ENCODE measurements around the gene TRAPPC2L.

The TRAPPC2L gene

DNA sequence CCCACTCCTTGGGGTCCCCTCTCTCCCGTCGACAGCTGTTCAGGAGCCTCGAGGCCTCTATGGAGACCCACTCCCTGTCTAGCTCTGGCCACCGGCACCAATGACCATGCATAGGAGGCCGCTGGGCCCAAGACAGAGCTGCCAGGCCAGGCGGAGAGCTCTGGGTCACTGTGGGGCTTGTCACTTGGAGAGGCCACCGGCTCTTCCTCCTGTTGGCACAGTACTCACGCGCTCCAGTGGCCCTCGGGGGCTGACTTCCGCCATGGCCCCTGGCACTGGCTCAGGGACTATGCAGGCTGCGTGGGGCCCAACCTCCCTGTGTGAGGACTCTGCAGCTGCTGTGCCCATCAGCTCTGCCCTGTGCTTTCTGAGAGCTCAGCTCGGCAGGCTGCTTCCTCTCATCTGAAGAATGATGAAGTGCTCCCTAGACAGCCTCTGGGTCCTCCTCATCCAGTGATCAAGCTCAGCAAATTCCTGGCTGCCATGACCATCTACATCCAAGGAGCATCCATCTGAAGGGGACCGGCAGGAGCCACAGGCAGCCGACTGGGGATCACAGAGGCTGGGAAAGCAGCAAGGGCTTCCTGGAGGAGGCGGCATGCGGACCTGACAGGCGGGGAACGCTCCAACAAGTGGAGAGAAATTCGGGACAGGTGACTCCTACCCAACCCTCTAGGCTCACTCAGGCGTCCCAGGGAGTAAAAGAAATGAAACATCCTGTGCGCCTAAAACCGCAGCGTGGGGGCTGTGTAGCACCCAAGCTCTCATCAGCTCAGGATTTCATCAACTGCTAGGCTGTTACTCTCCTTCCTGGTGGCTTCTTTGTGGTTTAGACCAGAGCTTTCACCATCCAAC is 17.0 kb upstream of the TRAPPC2L start:
- no peak for DNase-seq

DNA sequence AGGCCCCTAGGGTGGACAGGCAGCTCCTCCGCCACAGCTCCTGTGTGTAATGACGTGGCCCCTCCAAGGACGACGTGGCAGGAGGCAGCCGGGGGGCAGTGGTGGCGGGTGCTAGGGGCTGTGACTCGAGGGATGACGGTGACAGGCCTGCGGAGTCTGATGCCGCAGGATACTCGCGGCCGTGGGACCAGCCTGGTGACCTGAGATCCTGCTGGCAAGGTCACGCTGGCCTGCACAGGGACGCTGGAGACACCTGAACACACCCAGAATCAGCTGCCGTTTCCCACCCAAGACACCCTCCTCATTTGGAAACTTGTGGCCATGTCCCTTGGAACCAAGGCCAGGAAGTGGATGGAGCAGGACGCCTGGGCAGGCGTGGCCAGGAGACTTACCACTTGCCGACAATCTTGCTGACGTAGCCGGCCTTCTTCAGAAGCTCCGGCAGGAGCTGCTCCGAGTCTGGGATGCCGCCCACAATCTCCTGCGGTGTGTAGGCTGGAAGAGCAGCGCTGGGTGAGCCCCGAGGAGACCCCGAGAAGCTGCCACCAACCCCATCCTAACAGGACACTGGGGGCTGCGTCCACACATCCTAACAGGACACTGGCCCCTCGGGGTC is 16.2 kb upstream of the TRAPPC2L start:
- DNase-seq: no peak

DNA sequence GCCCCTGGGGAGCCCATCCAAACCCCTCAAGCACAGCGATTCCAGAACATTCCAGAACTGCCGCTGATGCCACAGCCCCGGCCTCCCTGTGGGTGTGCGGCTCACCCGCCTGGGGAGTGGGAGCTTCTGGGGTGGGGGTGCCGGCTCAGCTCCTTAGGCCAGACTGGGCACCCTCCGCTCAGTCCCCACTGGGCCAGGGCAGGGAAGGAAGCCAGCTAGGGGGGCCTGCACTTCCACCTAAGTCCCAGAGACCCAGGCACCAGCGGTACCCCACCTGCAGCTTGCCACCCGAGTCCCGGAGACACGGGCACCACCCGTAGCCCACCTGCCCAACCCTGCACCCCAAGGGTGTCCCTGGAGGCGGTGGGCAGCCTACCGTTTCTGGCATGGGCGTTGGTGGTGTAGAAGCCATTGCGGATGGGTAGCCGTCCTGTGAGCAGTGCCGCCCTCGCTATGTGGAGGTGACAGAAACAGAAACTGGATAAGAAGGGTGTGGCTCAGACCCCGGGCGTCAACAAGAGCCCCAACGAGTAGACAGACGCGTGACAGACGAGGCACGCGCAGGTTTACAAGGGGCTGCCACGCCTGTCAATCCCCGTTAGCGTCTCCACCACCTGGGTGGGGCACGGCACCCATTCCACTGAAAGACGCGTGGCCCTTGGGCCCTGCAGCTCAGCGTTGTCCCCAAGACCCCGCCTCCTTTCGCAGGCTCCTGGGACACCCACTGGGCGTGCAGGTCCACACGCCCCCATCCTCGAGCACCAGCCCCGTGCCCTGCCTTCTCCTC is 15.2 kb upstream of the TRAPPC2L start:
- DNase-seq: no peak

DNA sequence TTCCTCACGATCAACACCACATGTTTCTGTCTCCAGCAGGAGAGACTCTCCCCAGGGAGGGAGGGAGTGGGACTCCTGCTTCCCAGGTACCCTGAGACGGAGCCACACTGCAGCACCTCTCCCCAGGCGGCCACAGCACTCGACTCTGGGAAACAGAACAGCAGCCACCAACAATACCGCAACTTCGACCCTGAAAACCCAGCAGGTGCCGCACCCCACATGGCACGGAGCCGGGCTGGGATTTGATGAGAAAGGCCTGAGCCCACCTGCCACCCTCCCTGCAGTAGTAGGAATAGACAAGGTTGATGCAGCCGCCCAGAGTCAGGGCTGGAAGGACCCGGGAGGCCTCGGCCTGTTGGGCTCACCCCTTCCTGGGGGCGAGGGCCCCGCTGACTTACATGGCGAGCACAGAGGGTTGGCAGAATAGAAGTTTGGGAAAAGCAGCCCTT is 14.6 kb upstream of the TRAPPC2L start:
- DNase-seq: no peak

DNA sequence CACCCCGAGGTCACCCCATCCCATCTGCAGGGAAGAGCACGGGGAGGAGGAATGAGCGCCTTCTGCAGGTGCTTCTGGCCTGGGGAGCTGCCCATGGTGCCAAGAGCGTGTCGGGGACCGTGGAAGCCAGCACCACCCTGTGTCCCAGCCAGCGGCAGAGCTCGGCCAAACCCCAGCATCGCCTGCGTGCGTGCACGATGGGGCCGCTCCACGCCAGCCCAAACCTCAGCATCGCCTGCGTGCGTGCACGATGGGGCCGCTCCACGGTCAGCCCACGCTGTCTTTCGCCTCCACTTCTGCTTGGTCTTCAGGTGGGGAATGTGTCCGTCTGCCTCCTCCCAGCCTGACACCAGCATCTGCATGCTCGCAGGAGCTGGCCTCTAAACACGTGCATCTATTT is 14.1 kb upstream of the TRAPPC2L start:
- DNase-seq: no peak

DNA sequence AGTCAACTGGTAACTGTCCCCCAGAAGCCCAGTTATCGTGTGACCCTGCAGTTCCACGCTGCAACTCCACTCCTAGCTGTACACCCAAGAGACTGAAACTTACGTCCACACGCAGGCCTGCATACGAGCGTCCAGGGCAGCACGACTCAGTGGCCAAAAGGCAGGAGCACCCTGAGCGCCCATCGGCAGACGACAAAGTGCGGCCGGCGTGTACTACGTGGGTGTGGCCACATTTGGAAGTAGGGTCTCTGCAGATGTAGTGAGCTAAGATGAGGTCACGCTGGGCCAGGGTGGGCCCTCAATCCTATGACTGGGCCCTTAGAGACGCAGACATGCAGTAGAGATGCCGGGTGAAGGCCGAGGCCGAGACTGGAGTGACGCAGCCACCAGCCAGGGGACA is 13.7 kb upstream of the TRAPPC2L start:
- DNase-seq: no peak

DNA sequence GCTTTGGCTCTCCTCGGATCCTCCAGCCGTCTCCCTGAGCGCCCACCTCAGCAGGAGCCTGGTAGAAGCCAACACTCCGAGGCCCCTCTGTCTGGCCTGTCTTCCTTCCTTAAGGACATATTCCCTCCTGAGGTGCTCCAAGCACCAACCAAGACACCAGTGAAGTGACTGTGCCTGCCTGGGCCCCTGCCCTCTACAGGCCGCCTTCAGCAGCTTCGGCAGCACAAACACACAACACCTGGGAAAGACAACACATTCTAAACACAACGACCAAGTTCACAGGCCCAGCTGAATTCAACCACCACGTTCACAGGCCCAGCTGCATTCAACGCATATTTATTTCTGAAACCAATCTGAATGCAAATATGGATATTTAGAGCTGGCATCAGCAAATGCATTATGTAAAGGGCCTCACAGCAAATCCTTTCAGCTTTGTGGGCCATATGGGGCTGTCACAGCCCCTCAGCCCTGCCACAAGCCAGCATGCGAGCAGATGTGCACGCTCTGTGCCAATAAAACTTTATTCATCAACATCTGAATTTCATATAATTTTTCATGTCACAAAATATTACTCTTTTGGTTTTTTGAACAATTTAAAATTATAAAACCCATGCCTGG is 12.4 kb upstream of the TRAPPC2L start:
- DNase-seq: no peak

DNA sequence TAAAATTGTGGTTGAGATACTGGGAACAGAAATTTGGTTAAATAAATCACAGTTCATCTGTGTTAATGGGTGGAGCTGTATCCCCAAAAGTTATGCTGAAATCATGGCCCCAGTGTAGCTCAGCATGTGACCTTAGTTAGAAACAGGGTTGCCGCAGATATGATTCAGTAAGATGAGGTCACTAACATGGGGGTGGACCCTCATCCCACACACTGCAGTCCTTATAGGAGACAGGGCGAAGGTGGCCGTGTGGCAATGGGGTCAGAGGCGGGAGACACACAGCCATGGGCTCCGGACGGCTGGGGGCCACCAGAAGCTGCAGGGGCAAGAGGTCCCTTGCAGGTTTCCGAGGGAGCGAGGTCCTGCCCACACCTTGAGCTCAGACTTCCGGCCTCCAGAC is 10.8 kb upstream of the TRAPPC2L start:
- no peak for DNase-seq

DNA sequence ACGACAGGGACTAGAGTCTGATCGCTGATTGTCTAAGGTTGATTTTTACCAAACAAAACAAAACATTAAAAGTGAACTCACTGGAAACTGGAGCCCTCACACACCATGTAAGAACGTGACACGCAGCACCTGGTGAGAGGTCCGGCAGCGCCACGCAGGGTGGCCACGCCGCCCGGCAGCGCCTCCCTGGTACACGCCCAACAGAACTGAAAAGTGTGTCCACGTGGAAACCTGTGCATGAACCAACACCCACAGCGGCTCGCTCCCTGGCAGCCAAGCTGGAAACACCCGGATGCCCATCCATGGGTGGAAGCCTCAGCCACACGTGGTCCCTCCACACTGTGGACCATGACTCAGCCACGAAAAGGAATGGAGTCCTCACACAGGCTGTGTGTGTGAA is 9.3 kb upstream of the TRAPPC2L start:
- DNase-seq: no peak

DNA sequence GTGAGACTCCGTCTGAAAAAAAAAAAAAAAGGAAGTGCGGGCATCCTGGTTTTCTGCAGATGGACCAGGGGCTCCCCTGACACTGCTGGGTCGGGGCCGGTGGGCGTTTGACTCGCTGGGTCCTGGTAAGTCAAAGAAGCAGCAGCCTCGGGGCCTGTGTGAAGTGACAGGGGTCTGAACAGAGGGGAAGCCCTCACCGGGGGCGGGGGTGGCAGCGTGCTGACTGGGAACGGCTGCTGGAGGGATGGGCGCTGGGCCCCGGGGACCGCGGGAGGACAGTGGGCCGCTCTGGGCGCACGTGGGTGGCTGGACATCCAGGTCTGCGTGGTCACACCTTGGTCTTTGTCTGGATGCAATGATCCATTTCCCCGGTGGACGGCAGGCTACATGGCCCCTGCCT is 8.4 kb upstream of the TRAPPC2L start:
- no peak for DNase-seq

DNA sequence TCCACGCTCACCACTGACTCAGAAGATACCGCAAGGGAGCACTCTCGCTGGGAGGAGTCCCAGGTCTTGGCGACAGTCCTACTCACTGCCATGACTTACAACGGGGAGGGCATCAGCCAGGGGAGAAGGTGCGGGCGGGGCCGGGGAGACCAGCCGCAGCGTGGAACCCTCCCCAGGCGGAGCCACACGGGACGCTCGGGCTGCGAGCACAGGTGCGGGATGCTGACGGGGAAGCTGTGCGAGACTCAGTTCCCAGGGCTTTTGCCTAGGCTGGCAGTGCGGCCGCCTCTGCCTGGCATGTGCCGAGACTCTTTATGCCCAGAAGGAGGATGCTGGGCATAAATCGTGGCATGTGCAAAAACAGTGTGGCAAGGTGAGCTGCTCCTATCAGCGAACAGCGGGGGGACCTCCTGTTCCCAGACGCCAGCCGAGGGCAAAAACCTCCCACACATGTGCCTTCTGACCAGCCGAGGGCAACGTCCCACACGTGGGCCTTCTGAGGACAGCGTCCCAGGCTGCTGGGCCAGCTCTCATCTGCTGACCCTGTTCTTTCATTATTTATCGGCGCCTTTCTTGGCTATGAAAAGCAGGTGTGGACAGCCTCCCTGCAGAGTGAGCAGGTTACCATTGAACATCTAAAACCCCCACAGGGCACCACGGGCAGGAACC is 6.3 kb upstream of the TRAPPC2L start:
- DNase-seq: no peak

DNA sequence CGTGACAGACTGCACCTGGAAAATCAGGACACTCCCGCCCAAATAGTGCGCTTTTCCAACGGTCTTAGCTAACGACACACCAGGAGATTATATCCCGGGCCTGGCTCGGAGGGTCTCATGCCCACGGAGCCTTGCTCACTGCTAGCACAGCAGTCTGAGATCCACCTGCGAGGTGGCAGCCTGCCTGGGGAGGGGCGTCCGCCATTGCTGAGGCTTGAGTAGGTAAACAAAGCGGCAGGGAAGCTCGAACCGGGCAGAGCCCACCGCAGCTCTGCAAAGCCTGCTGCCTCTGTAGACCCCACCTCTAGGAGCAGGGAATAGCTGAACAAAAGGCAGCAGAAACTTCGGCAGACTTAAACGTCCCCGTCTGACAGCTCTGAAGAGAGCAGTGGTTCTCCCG is 5.3 kb upstream of the TRAPPC2L start:
- no peak for DNase-seq

DNA sequence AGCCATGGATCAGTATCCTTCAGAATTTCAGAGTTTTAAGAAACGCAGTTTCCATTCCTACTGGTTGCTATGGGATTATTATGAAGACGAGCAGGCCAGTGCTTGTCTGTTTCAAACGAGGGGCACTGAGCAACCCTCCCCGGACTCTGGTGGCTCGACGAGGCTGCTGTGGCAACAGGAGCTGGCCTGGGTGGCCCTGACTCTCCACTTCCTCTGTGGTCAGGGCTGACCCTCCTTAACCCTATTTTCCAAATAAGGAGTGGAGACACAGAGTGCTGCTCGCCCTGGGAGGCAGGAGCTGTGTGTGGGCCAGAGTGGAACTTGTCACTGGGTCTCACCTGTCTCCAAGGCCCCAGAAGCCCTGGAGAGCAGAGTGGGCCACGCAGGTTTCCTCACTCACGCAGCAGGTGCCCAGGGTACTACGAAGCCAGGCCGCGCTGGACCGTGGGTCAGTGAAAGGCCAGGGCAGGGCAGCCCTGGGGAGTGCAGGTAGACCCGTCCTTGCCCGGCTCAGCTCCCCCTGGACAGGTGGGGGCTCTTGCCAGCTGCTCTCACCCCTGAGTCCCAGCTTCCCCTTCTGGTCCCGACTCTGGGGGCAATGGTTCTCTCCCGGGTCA is 3.5 kb upstream of the TRAPPC2L start:
- no peak for DNase-seq

DNA sequence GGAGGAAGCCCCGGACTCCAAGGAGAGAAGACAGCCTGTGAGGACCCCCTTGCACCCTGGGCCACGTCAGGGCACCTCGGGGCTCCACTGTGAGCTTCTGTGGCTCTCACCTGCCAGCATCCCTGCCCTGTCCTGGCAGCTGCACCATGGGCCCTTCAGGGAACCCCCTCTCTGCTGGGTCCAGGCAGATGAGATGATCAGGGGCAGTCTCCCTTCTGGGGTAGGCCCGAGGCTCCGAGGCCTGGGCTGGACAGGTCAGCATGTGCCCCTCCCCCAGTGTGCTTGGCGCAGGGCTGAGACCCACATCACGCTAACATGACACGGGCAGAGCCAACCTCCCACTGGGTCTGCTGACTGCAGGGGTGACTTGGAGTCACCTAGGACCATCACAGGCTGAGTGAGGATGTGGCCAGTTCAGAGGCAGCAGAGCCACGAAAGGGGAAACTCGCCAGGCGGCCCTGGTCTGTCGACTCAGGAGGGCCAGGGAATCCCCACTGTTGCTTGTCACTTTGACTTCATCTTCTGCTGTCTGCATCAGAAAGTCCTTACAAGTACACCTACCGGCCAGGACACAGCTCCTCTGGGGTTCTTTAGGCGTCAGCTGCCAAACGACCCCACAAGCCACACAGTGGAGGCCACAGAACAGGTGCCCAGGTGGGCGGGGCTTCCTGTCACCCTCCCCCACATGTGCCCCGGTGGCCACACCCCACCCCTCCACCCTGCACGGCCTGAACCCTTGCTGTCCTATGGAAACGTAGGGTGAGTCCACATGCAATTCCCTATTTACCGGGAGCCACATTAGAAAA is 2.4 kb upstream of the TRAPPC2L start:
- no peak for DNase-seq

DNA sequence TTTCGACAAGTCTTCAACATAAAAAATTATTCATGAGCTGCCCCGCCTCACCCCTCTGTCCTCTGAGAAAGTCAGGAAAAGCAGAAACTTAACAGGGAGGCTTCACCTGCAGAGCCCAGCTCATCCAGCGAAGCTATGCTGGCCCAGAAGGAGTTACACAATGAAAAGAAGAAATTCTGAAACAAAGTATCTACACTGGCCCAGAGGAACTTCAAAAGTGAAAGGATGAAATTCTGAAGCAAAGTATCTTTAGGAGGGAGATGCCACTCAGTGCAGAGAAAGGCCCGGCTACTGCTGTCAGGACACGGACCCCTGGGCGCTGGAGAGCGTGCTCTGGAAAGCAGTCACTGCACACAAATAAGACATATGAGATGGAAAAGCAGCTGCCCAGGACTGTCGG is 1.8 kb upstream of the TRAPPC2L start:
- no peak for DNase-seq

DNA sequence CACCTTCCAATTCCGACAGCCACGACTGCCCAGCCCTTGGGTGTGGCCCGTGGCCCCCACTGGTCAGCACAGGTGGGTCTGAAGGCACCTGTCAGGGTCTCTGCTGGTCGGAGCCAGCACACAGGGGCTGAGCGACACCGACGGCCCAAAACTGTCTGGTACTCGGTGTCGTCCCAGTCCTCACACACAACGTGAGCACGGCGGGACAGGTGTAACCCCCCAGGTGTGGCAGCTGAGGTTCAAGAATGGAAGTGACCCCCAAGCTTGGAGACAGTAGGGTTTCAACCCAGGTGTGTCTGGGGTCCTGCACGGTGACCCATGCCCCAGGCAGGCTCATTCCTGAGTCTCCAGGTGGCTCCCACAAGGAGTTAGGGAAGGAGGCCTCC is 1.2 kb upstream of the TRAPPC2L start:
- no peak for DNase-seq

DNA sequence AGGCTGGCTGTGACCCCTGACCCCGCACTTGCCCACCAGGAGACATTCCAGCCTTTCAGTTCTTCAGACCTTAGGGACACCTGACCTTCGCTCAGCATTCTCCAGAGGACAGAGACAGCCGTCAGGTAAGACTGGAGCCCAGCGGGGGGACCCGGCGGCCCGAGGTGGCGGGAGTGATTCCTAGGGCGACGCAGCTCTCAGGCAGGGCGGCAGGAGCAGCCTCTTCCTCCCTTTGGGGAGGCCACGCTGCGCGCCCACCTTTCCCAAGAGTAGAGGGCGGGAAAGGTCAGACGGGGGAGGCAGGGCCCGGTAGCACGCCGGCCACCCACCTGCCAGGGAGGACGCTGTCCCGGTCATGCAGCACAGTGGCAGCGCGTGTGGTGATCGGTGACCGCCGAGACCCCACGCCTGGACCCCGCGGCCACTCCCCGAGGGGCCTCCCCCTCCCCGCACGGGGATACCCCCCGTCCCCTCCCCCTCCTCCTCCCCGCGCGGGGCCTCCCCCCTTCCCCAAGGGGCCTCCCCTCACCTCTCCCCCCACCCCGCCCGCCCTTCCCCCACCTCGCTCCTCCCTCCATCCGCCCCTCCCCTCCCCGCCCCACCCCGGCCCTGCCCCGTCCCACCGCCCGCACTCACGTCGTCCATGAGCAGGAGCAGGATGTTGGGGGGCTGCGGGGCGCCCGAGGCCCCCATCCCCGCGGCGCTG is 652 bp upstream of the TRAPPC2L start:
- DNase-seq: no peak

DNA sequence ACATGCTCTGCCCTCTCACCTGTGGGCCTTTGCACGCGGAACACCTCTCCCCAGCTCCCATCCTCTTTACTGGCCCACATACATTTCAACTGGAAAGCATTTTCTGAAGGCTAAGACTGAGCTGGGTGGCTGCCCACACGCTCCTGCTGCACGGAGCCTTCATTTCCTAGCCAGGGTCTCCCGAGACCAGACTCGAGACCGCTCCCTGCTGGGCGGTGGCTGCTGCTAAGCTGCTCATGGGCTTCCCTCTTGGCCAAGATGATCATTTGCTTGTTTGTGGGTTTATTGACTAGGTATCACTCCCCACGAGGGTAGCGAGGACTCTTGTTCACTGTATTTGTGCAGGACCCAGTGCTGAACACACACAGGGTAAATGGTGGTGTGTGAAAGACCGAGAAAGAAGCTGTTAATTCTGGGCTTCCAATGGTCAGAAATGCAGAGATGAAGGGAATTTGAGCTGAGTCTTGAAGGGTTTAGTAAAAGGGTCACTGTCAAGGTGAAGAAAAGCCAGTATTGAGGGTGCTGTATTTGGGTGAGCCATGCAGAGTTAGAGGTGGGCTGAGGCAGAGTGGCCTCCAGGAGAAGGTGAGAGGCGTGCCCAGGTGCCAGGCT is 907 bp downstream of the TRAPPC2L start:
- DNase-seq: no peak

DNA sequence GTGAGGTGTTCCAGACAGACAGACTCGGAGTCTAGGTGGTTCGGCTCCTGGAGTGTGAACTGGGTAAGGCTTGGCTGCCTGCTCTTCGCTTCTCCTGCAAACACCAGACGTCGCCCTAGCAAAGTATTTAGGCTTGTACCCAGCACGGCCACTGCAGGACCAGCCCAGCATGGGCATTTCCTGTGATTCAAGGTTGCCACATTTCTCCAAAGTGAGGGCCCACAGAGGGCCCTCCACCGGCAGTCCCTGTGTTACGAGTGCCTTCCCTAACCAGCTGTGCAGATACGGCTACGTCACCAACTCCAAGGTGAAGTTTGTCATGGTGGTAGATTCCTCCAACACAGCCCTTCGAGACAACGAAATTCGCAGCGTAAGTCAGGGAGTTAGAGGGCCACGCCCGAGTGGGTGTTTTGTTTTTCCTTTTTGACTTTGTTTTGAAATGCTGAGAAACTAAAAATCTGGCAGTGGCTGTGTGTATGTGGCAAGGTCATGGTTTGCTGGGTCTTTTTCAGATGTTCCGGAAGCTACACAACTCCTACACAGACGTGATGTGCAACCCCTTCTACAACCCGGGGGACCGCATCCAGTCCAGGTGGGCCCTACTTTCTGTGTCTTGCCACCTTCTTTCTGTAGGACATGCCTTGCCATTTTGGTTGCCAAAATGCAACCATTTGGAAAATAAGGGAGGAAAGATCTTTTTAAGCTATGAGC is 2.6 kb downstream of the TRAPPC2L start:
- DNase-seq: no peak

DNA sequence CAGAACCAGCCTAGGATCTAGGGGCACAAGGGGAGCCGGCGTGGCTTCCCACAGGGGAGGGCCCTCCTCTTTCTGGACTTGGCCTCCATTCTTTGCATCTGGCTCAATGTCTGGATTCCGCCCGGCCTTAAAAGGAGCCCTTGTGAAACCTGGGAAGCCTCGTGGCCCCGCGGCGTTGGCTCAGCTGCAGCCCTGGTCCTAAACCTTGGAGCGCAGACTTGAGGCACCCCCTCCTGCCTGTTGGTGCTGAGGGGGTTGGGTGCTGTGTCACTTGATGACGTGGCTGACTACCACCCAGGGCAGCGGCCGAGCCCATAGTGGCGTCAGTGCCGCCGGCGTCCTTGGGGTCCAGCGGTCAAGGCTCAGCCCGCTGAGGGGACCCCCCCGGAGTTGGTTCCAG is 4.4 kb downstream of the TRAPPC2L start:
- no peak for DNase-seq
